ENCODE data around the gene RIPPLY1.

- TF ChIP-seq EZH2 (IDR thresholded peaks at IDR 0.05; ENCODE audit: insufficient read depth, low read length) = no peak
- TF ChIP-seq CTCF (IDR thresholded peaks at IDR 0.05; ENCODE audit: insufficient read depth, low read depth, low read length) = no peak
Observed at GRCh38 chrX:106897259-106897658, 5.9 kb downstream of the RIPPLY1 start.

Measured in astrocyte (in vitro differentiated cells and primary cell).